ENCODE data around the gene GFOD1. TPM values are rescaled to one million over a fixed set of nuclear protein-coding genes. Genes with fewer than 3 reads are reported as not detected.

The GFOD1 gene
- total RNA-seq = 21.3 and 36.7 TPM in 2 replicates

GRCh38 chr6:13487122-13488014, at the start of gene GFOD1:
Gene GFOD1, minus strand, starts transcription at chr6:13487600. Its CDS starts 710 bp downstream, at chr6:13486890.

GRCh38 chr6:13328076-13328874, 159.1 kb downstream of the GFOD1 start, which contains the start of gene TBC1D7:
Gene TBC1D7, minus strand, starts transcription at chr6:13328537. Its CDS starts 1,639 bp downstream, at chr6:13326898.

Other genes starting within 250 kb of the GFOD1 start
- 21.5 and 53.1 TPM in 2 replicates for gene TBC1D7, start 159.1 kb downstream of the GFOD1 start, total RNA-seq
- gene SIRT5, start 87.0 kb upstream of the GFOD1 start, total RNA-seq = 7.3 and 7.5 TPM in 2 replicates
- 94.2 and 97.6 TPM in 2 replicates for gene NOL7, start 127.7 kb upstream of the GFOD1 start, total RNA-seq
- 38.7 and 39.3 TPM in 2 replicates for gene RANBP9, start 224.2 kb upstream of the GFOD1 start, total RNA-seq

Measured in thoracic aorta endothelial cell (primary cell).